ENCODE data around the gene DRD1. TPM values are rescaled to one million over a fixed set of nuclear protein-coding genes. Genes with fewer than 3 reads are reported as not detected.

Gene DRD1
- total RNA-seq, 1 donor from 2014 or later, result not detected

DNA sequence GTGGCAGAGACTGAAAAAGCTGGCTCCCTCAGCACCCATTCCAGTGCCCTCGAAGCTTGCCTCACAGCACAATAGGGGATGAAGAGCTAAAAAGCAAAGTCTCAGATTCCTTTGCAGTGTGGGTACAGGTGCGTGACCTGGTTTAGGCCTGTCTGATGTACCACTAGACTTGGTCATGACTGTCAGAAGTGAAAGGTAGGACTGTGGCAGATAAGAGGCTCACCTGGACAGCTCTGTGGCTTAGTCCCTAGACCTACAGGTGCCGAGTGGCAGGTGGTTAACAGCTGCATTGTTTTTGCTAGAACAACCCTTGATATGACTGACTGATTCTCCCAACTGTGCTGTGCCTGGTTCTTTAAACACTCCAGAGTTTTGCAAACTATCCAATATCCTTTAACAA, 19.7 kb upstream of the DRD1 start:
- Mint-ChIP-seq H3K9me3 (no peaks in the 10 kb centered on the region), H3K4me3 (no peak overlapping the region), H3K4me1 (peaks cover 4% of the 10 kb centered on the region), H3K36me3 (ENCODE audit: low read depth) (no peaks in the 10 kb centered on the region), H3K27me3 (ENCODE audit: low read depth) (peaks cover 45% of the 10 kb centered on the region), H3K27ac (ENCODE audit: unreplicated experiment) (no peak overlapping the region)
- no peak for DNase-seq (ENCODE audit: low read depth, low spot score)
- TF ChIP-seq, protein P1, sequence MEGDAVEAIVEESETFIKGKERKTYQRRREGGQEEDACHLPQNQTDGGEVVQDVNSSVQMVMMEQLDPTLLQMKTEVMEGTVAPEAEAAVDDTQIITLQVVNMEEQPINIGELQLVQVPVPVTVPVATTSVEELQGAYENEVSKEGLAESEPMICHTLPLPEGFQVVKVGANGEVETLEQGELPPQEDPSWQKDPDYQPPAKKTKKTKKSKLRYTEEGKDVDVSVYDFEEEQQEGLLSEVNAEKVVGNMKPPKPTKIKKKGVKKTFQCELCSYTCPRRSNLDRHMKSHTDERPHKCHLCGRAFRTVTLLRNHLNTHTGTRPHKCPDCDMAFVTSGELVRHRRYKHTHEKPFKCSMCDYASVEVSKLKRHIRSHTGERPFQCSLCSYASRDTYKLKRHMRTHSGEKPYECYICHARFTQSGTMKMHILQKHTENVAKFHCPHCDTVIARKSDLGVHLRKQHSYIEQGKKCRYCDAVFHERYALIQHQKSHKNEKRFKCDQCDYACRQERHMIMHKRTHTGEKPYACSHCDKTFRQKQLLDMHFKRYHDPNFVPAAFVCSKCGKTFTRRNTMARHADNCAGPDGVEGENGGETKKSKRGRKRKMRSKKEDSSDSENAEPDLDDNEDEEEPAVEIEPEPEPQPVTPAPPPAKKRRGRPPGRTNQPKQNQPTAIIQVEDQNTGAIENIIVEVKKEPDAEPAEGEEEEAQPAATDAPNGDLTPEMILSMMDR (conservative IDR thresholded peaks at IDR 0.05), result no peak

GRCh38 chr5:175461370-175461769, 17.4 kb upstream of the DRD1 start:
- peaks cover 4% of the 10 kb centered on the region for H3K4me1 Mint-ChIP-seq
- TF ChIP-seq, protein P1 (conservative IDR thresholded peaks at IDR 0.05), result no peak
- no peak for DNase-seq (ENCODE audit: low read depth, low spot score)
- H3K27me3 Mint-ChIP-seq (ENCODE audit: low read depth), result peaks cover 38% of the 10 kb centered on the region
- no peaks in the 10 kb centered on the region for H3K9me3 Mint-ChIP-seq
- no peaks in the 10 kb centered on the region for H3K36me3 Mint-ChIP-seq (ENCODE audit: low read depth)
- no peak overlapping the region for H3K4me3 Mint-ChIP-seq
- no peak overlapping the region for H3K27ac Mint-ChIP-seq (ENCODE audit: unreplicated experiment)

- TF ChIP-seq, protein P1 (conservative IDR thresholded peaks at IDR 0.05), result no peak
- no peaks in the 10 kb centered on the region for H3K9me3 Mint-ChIP-seq
- DNase-seq (ENCODE audit: low read depth, low spot score), result no peak
- peaks cover 34% of the 10 kb centered on the region for H3K27me3 Mint-ChIP-seq (ENCODE audit: low read depth)
- H3K27ac Mint-ChIP-seq (ENCODE audit: unreplicated experiment), result no peak overlapping the region
- no peaks in the 10 kb centered on the region for H3K36me3 Mint-ChIP-seq (ENCODE audit: low read depth)
- H3K4me1 Mint-ChIP-seq, result peaks cover 4% of the 10 kb centered on the region
- H3K4me3 Mint-ChIP-seq, result no peak overlapping the region
These were observed 16.6 kb upstream of the DRD1 start for GRCh38 chr5:175460552-175460951.

DNA sequence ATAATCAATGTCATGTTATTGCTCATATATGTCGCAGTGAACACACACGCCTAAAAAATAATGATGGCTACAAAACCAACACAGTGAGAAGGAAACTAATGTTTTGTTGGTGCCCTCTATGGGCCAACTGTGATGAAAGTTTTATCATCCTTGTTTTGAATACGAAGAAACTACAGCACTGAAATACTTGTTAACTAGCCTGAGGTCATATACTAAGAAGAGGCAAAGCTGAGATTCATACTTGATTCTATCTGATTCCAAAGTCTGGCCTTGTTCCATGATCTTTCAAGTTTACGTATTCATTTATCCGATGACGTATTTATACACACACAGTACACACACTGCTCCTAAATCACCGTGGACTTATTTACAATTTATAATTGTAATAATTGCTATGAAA, 16.1 kb upstream of the DRD1 start:
- no peak for DNase-seq (ENCODE audit: low read depth, low spot score)
- peaks cover 4% of the 10 kb centered on the region for H3K4me1 Mint-ChIP-seq
- peaks cover 30% of the 10 kb centered on the region for H3K27me3 Mint-ChIP-seq (ENCODE audit: low read depth)
- H3K36me3 Mint-ChIP-seq (ENCODE audit: low read depth), result no peaks in the 10 kb centered on the region
- no peak overlapping the region for H3K4me3 Mint-ChIP-seq
- H3K27ac Mint-ChIP-seq (ENCODE audit: unreplicated experiment), result no peak overlapping the region
- no peaks in the 10 kb centered on the region for H3K9me3 Mint-ChIP-seq
- TF ChIP-seq, protein P1 (conservative IDR thresholded peaks at IDR 0.05), result peak; percentile 68

- no peaks in the 10 kb centered on the region for H3K9me3 Mint-ChIP-seq
- no peaks in the 10 kb centered on the region for H3K36me3 Mint-ChIP-seq (ENCODE audit: low read depth)
- TF ChIP-seq, protein P1 (conservative IDR thresholded peaks at IDR 0.05), result no peak
- no peak for DNase-seq (ENCODE audit: low read depth, low spot score)
- peaks cover 39% of the 10 kb centered on the region for H3K27me3 Mint-ChIP-seq (ENCODE audit: low read depth)
- H3K27ac Mint-ChIP-seq (ENCODE audit: unreplicated experiment), result no peak overlapping the region
- no peaks in the 10 kb centered on the region for H3K4me1 Mint-ChIP-seq
- no peak overlapping the region for H3K4me3 Mint-ChIP-seq
These were observed 13.5 kb upstream of the DRD1 start for GRCh38 chr5:175457466-175457865.
